Fibroblast of pulmonary artery (primary cell): ENCODE results near the gene KIF20B.
A peak's percentile ranks its signal among the peaks of the same experiment; 100 is the strongest.

Experiments used
- DNase-seq: peaks from one replicate; pipeline ENCODE4 v3.0.0-alpha.2; 2010; ENCODE audit warnings: low read depth
- H3K4me3 ChIP-seq: replicated peaks from 2 replicates; pipeline ENCODE4 v1.5.1; 2011; ENCODE audit warnings: low read depth, mild to moderate bottlenecking, control low read depth, low read length, moderate library complexity
- CTCF ChIP-seq: IDR thresholded peaks from 2 replicates; pipeline ENCODE4 v1.5.1; 2011; ENCODE audit warnings: mild to moderate bottlenecking, control low read depth, low read length, inconsistent platforms; ENCODE audit errors: missing control alignments

KIF20B gene

GRCh38 chr10:89657302-89657701, 44.1 kb upstream of the KIF20B start:
- TF ChIP-seq CTCF: no peak
- no peak overlapping the region for H3K4me3 ChIP-seq
- no peak for DNase-seq

DNA sequence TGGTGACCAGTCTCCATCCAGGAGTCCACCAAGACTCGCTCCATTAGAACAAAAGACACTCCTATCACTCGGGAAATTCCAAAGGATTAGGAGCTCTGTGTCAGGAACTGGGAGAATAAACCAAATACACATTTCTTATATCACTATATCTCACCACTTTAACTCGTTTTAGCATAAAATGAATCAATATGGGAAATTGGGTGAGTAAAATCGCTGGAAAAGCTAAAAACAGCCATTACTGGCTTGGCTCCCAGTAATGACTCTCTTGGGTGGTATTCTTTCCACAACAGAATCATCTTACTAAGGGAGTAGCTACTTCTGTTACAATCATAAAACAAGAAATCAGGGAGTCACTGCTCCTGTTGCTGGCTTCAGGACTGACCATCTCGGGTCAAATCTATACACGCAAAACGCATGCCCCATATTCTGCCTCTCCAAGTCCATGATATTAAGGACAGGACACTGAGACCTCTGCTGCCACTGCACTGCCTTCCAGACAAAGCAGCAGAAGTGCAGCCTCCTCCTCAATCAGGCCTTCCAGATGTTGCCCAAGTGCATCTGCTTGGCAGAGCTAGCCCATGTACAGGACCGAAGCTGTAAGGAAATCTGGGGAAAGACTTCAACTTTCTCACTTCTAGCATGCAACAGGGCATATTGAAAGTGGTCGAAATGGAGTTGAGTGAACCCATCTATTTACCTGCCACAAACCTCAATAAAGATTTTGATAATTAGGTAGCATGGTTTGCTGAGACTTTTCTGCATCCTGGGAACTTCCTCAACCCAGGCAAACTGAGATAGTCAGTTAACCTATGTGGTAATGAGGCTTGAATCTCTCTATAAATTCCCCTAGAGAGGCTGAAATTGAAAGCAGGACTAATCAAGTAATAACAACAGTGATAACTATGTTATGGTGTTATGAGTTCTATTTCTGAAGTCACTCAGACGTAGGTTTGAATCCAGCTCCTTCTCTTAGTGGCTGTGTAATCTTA, 42.0 kb upstream of the KIF20B start:
- DNase-seq: peak; percentile 57
- H3K4me3 ChIP-seq: no peak overlapping the region
- no peak for TF ChIP-seq CTCF

- DNase-seq: no peak
- no peak overlapping the region for H3K4me3 ChIP-seq
- no peak for TF ChIP-seq CTCF
Observed at GRCh38 chr10:89662596-89662995, 38.8 kb upstream of the KIF20B start.

- no peak for DNase-seq
- no peak overlapping the region for H3K4me3 ChIP-seq
- no peak for TF ChIP-seq CTCF
Observed at GRCh38 chr10:89663144-89663543, 38.2 kb upstream of the KIF20B start.

- no peak overlapping the region for H3K4me3 ChIP-seq
- TF ChIP-seq CTCF: no peak
- DNase-seq: no peak
Observed at GRCh38 chr10:89664203-89664602, 37.2 kb upstream of the KIF20B start.

DNA sequence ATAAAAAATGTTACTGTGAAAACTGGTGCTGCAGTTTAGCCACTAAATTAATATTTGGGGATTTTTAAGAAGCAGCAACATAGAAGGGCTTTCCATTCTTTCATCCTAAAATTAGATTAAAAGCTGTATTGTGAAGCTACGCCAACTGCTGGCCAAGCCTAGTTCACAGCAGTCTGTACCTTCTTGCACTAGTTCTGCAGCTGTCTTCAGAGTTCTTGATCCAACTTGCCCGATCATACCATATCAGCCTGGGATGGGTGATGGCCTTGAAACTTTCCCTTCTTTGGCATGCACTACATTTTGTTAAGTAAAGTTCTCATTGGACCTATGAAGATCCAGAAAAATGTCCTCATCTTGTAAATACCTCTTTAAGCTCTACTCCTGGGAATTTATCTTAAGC, 36.1 kb upstream of the KIF20B start:
- no peak for DNase-seq
- TF ChIP-seq CTCF: peak; percentile 12

GRCh38 chr10:89666138-89666537, 35.3 kb upstream of the KIF20B start:
- H3K4me3 ChIP-seq: no peak overlapping the region
- DNase-seq: no peak
- no peak for TF ChIP-seq CTCF

More for the DNA sequence above, 36.1 kb upstream of the KIF20B start:
- no peak overlapping the region for H3K4me3 ChIP-seq
